HepG2 (cell line): ENCODE results near the gene ACRBP. TPM values are rescaled to one million over a fixed set of nuclear protein-coding genes. Genes with fewer than 3 reads are reported as not detected.

ENCODE experiments used
- ATAC-seq: fragments of 200-7000 bp; cut with Tn5 transposase; 3 replicates; pipeline ENCODE4 v1.9.1; 2020; ENCODE audit warnings: mild to moderate bottlenecking, moderate library complexity
- BruUV-seq: library from RNA; stranded (reverse); fragments of 400-500 nt; replicated peaks from 2 replicates; lab custom pipeline; 2021; lab: Mats Ljungman, UMichigan
- CTCF ChIA-PET: fragments of 300-600 bp; formaldehyde crosslinking; extraction: SDS; loops from one replicate; lab custom pipeline; 2021; ENCODE audit warnings: low total read pairs, inconsistent platforms, low intra/inter-chr PET ratio; lab: Yijun Ruan, JAX
- POLR2A ChIA-PET: fragments of 350-600 bp; sonication (Branson Sonifier 250); formaldehyde crosslinking; loops from one replicate; lab custom pipeline; 2020; ENCODE audit warnings: antibody characterized with exemption, inconsistent platforms; lab: Yijun Ruan, JAX
- DNase-seq: peaks from one replicate; pipeline ENCODE4 v3.0.0-alpha.2; 2015; ENCODE audit warnings: low spot score
- FAIRE-seq: peaks from 3 replicates; lab custom pipeline; 2011; peaks lifted over from hg19 to GRCh38; lab: Jason Lieb, UNC
- H2AFZ ChIP-seq: one replicate; pipeline ENCODE4 v1.6.1; 2011; ENCODE audit warnings: low read length, inconsistent platforms
- H3K27ac ChIP-seq: fragments of 300-600 bp; 3 replicates; pipeline ENCODE4 v1.8.0; 2011; ENCODE audit warnings: mixed run types, mild to moderate bottlenecking, mixed read lengths, low read length, inconsistent platforms; ENCODE audit not compliant: insufficient read depth; ENCODE audit errors: extremely low read length
- H3K27me3 ChIP-seq, 2 experiments: fragments of 200-600 bp in 1 of 2; 2 replicates in 1 of 2; 3 replicates in 1 of 2; pipeline versions ENCODE4 v1.6.0 to v1.8.0; 2011; ENCODE audit warnings: low read length in 2 of 2, mild to moderate bottlenecking in 2 of 2, moderate library complexity in 2 of 2, inconsistent platforms in 1 of 2; ENCODE audit not compliant: insufficient read depth in 2 of 2, control insufficient read depth in 1 of 2
- H3K36me3 ChIP-seq, 2 experiments: fragments of 200-600 bp in 1 of 2; replicated peaks in 1 of 2; 2 replicates in 1 of 2; 3 replicates in 1 of 2; pipeline versions ENCODE4 v1.5.1 to v1.8.0; 2011; ENCODE audit warnings: low read length in 2 of 2, inconsistent platforms in 1 of 2; ENCODE audit not compliant: insufficient read depth in 2 of 2, control insufficient read depth in 1 of 2
- H3K4me1 ChIP-seq: 2 replicates; pipeline ENCODE4 v1.5.1; 2012; ENCODE audit warnings: low read length, inconsistent platforms; ENCODE audit not compliant: insufficient read depth
- H3K4me2 ChIP-seq: 2 replicates; pipeline ENCODE4 v1.6.0; 2011; ENCODE audit warnings: low read depth, low read length, inconsistent platforms
- H3K4me3 ChIP-seq, 3 experiments: fragments of 200-600 bp in 1 of 3; sonication (generic), shearing (Covaris generic) in 1 of 3; replicated peaks in 1 of 3; 2 replicates each; pipeline ENCODE4 v1.5.1; 2011 to 2016; ENCODE audit warnings: low read length in 3 of 3, inconsistent platforms in 2 of 3, low read depth in 2 of 3, mild to moderate bottlenecking in 2 of 3, control low read depth in 1 of 3, mixed read lengths in 1 of 3; ENCODE audit not compliant: insufficient read depth in 1 of 3
- H3K79me2 ChIP-seq: one replicate; pipeline ENCODE4 v1.6.1; 2011; ENCODE audit warnings: low read length, inconsistent platforms; ENCODE audit not compliant: insufficient read depth
- H3K9ac ChIP-seq: 2 replicates; pipeline ENCODE4 v1.6.0; 2011; ENCODE audit warnings: mild to moderate bottlenecking, low read depth, low read length, inconsistent platforms; ENCODE audit not compliant: insufficient read depth
- H3K9me3 ChIP-seq: 2 replicates; pipeline ENCODE4 v1.5.1; 2012; ENCODE audit warnings: mild to moderate bottlenecking, low read length
- H4K20me1 ChIP-seq: 2 replicates; pipeline ENCODE4 v1.6.0; 2011; ENCODE audit warnings: inconsistent platforms, mild to moderate bottlenecking, low read length, moderate library complexity; ENCODE audit not compliant: insufficient read depth
- ARNT2 ChIP-seq: sonication (generic); formaldehyde crosslinking; IDR thresholded peaks from 2 replicates; pipeline ENCODE4 v1.8.0; 2022; ENCODE audit warnings: mild to moderate bottlenecking, low read depth, missing genetic modification reagents, moderate library complexity
- CAMTA2 ChIP-seq: sonication (generic); formaldehyde crosslinking; IDR thresholded peaks from 2 replicates; pipeline ENCODE4 v1.4.0; 2020; ENCODE audit warnings: mild to moderate bottlenecking, missing genetic modification reagents, borderline replicate concordance
- FOXA3 ChIP-seq: IDR thresholded peaks from 2 replicates; pipeline ENCODE4 v1.6.1; 2016; ENCODE audit warnings: missing genetic modification reagents, missing compliant biosample characterization
- FOXK2 ChIP-seq: fragments of 450-650 bp; IDR thresholded peaks from 2 replicates; pipeline ENCODE4 v1.6.1; 2016
- HDAC2 ChIP-seq: sonication (generic); formaldehyde crosslinking; IDR thresholded peaks from 2 replicates; pipeline ENCODE4 v1.4.0; 2020; ENCODE audit warnings: missing genetic modification reagents
- HNRNPLL ChIP-seq: fragments of 200-400 bp; formaldehyde crosslinking; IDR thresholded peaks from 2 replicates; pipeline ENCODE4 v1.6.1; 2017; ENCODE audit warnings: mild to moderate bottlenecking, low read depth, low read length; ENCODE audit not compliant: poor library complexity, severe bottlenecking
- NFE2L1 ChIP-seq: sonication (generic); formaldehyde crosslinking; IDR thresholded peaks from 2 replicates; pipeline ENCODE4 v1.4.0; 2020; ENCODE audit warnings: missing genetic modification reagents, mild to moderate bottlenecking, borderline replicate concordance
- PITX1 ChIP-seq: sonication (generic); formaldehyde crosslinking; IDR thresholded peaks from 2 replicates; pipeline ENCODE4 v1.5.1; 2020; ENCODE audit warnings: mild to moderate bottlenecking, missing genetic modification reagents
- RBFOX2 ChIP-seq: fragments of 200-400 bp; formaldehyde crosslinking; IDR thresholded peaks from 2 replicates; pipeline ENCODE4 v1.6.1; 2017; ENCODE audit warnings: low read depth, mild to moderate bottlenecking, low read length
- SOX6 ChIP-seq, 2 experiments: fragments of 450-650 bp in 1 of 2; sonication (generic) in 1 of 2; formaldehyde crosslinking in 1 of 2; IDR thresholded peaks; 2 replicates each; pipeline versions ENCODE4 v1.4.0 to v1.6.1; 2017 to 2020; ENCODE audit warnings: antibody characterized with exemption in 1 of 2, mild to moderate bottlenecking in 1 of 2, missing genetic modification reagents in 1 of 2
- SP5 ChIP-seq: IDR thresholded peaks from 2 replicates; pipeline ENCODE4 v1.6.1; 2016; ENCODE audit warnings: low read depth, borderline replicate concordance
- TAF1 ChIP-seq: sonication (generic); formaldehyde crosslinking; IDR thresholded peaks from 2 replicates; pipeline ENCODE4 v1.4.0; 2020; ENCODE audit warnings: missing genetic modification reagents
- ZNF205 ChIP-seq: IDR thresholded peaks from 2 replicates; pipeline ENCODE4 v1.6.1; 2018; ENCODE audit warnings: missing biosample characterization, missing genetic modification reagents
- WGBS: methylation state at CpG from one replicate; pipeline ENCODE4 v1.1.6; 2017; ENCODE audit warnings: low lambda C conversion rate; 5-methylcytosine and 5-hydroxymethylcytosine counted together
- in situ Hi-C: cut with HindIII; loops from 2 replicates; pipeline ENCODE4 v1.10.0; 2017; ENCODE audit warnings: low pct_unique_long_range_greater_than_20kb; ENCODE audit not compliant: extremely low pct_ligation_motif_present
- intact Hi-C: fragments of 100-400 bp; cut with micrococcal nuclease; formaldehyde crosslinking; loops from one replicate; pipeline ENCODE4 v1.10.0; 2022; ENCODE audit not compliant: unreplicated experiment
- polyA plus RNA-seq, 8 experiments: library from polyadenylated mRNA; depleted of rRNA in 3 of 8; stranded (reverse) in 7 of 8; unstranded in 1 of 8; fragments of >200 nt; fragmentation: Illumina TruSeq in 4 of 8; extraction: Trizol in 4 of 8; gene quantifications; 2 replicates each; pipeline versions ENCODE4 v1.2.1 to v1.2.3, GENCODE V29; 2011 to 2016; ENCODE audit warnings: low read depth in 4 of 8, missing spikeins in 1 of 8, mixed read lengths in 1 of 8; ENCODE audit not compliant: insufficient read depth in 1 of 8
- total RNA-seq, 5 experiments: library from RNA; depleted of rRNA; stranded (reverse); fragments of >200 nt; fragmentation: Illumina TruSeq; extraction: Trizol; gene quantifications; 2 replicates each; pipeline ENCODE4 v1.2.3, GENCODE V29; 2016; ENCODE audit warnings: low read depth in 1 of 5
- TF ChIP-seq, protein P1 (sequence below): sonication (generic); formaldehyde crosslinking; IDR thresholded peaks from 2 replicates; pipeline ENCODE4 v1.4.0; 2020; ENCODE audit warnings: mild to moderate bottlenecking, missing genetic modification reagents
- TF ChIP-seq, protein P2 (sequence below): IDR thresholded peaks from 2 replicates; pipeline ENCODE4 v1.6.1; 2016; ENCODE audit warnings: missing compliant biosample characterization, missing genetic modification reagents, borderline replicate concordance
- TF ChIP-seq, protein P3 (sequence below): sonication (generic); formaldehyde crosslinking; IDR thresholded peaks from 2 replicates; pipeline ENCODE4 v1.5.0; 2020; ENCODE audit warnings: missing genetic modification reagents
- TF ChIP-seq, protein P4 (sequence below): sonication (generic); formaldehyde crosslinking; IDR thresholded peaks from 2 replicates; pipeline ENCODE4 v1.9.0; 2022; ENCODE audit warnings: low read depth, missing genetic modification reagents

Gene ACRBP
- total and polyA plus RNA-seq, 2 of the 13 experiments (the other 11 are each of a cell fraction or from before 2014, with no cell fraction given): 0.46 TPM; not detected in 1

DNA sequence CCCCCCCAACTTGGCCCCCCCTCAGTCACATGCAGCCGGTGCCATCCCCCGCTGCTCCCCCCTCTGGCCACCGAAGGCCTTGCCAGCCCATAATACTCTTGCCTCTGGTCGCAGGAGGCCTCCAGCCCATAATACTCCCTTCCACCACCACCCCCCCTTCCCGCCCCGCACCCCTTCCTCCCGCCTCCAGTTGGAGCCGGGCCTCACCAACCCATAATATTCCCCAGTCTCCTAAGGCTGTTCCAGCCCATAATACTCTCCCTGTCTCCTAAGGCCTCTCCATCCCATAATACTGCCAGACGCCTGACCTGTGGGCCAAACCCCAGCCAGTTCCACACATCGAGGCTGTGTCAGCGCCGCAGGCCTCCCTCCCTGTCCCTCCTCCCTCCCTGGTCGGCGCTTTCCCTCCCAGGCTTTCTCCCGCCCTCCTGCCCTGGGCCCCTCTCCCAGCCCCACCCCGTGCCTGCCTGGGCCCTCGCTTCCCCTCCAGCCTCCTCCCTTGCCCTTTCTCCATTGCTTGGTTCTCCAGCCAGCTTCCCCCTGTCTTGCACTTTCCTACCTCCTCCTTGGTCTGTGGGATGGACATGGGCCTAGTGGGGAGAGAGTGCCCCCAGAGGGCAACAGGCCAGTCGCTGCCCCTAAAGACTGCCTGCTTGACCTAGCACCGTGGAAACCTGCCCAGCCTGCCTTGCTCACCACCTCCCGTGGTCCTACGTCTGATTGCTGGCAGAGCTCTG, 33.3 kb downstream of the ACRBP start:
- Histone ChIP-seq H3K4me2 (peak overlapping the region; percentile 100), H3K27ac (peak overlapping the region; percentile 74), H3K4me3 (peak overlapping the region; percentile 11 to 70 (median 41); a peak in 5 of 6 replicates), H3K27me3 (no peaks in the 10 kb centered on the region), H4K20me1 (no peaks in the 10 kb centered on the region), H3K79me2 (no peaks in the 10 kb centered on the region), H3K9ac (peak overlapping the region; percentile 57), H3K4me1 (peaks cover 41% of the 10 kb centered on the region), H3K9me3 (no peaks in the 10 kb centered on the region), H3K36me3 (no peaks in the 10 kb centered on the region), H2AFZ (no peak overlapping the region)
- FAIRE-seq (peak; percentile 85), DNase-seq (peak; percentile 97), ATAC-seq (peak; percentile 88)
- in situ Hi-C loops (no loop called here), intact Hi-C loops (loop anchor here (10.0 kb wide), 1 partner anchor 211 kb away; the partner anchor contains the start of genes GPR162 and P3H3)
- under 1% methylated on average over 21 of the region's 21 CpGs for WGBS
- ChIA-PET POLR2A (interaction anchor here (0.7 to 3.0 kb wide), 23 partner anchors 10 to 447 kb away, joined by 3 to 30 read pairs (median 4); partner anchors contain the start of genes C1S, CDCA3, COPS7A and GAPDH), CTCF (interaction anchor here (1.1 kb wide), 2 partner anchors 45 to 84 kb away, joined by 3 read pairs; partner anchors contain the start of gene NOP2)
- BruUV-seq: no TSS peak
- TF ChIP-seq NFE2L1 (CRISPR knock-in tag) (no peak), FOXK2 (no peak), CAMTA2 (CRISPR knock-in tag) (0 out of 2 replicates have a peak, but pooled peaks have one; percentile 40), ZNF205 (CRISPR knock-in tag) (peak; percentile 42; the same call in 1 of the 2 replicates), FOXA3 (CRISPR knock-in tag) (peak; percentile 29; the same call in 1 of the 2 replicates), ARNT2 (peak; percentile 75), SP5 (CRISPR knock-in tag) (peak; percentile 50), RBFOX2 (peak; percentile 67), TAF1 (peak; percentile 49; the same call in 1 of the 2 replicates), HDAC2 (CRISPR knock-in tag) (peak; percentile 62; the same call in 1 of the 2 replicates), SOX6 (IDR thresholded peaks at IDR 0.05) (no peak), SOX6 (CRISPR knock-in tag; IDR thresholded peaks at IDR 0.05) (peak; percentile 55), PITX1 (CRISPR knock-in tag) (peak; percentile 34; the same call in 1 of the 2 replicates), HNRNPLL (peak; percentile 53)
- TF ChIP-seq, protein P1, sequence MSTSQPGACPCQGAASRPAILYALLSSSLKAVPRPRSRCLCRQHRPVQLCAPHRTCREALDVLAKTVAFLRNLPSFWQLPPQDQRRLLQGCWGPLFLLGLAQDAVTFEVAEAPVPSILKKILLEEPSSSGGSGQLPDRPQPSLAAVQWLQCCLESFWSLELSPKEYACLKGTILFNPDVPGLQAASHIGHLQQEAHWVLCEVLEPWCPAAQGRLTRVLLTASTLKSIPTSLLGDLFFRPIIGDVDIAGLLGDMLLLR (CRISPR knock-in tag): peak; percentile 71; the same call in 1 of the 2 replicates
- TF ChIP-seq, protein P2, sequence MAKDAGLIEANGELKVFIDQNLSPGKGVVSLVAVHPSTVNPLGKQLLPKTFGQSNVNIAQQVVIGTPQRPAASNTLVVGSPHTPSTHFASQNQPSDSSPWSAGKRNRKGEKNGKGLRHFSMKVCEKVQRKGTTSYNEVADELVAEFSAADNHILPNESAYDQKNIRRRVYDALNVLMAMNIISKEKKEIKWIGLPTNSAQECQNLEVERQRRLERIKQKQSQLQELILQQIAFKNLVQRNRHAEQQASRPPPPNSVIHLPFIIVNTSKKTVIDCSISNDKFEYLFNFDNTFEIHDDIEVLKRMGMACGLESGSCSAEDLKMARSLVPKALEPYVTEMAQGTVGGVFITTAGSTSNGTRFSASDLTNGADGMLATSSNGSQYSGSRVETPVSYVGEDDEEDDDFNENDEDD: peak; percentile 79; the same call in 1 of the 2 replicates
- TF ChIP-seq, protein P3, sequence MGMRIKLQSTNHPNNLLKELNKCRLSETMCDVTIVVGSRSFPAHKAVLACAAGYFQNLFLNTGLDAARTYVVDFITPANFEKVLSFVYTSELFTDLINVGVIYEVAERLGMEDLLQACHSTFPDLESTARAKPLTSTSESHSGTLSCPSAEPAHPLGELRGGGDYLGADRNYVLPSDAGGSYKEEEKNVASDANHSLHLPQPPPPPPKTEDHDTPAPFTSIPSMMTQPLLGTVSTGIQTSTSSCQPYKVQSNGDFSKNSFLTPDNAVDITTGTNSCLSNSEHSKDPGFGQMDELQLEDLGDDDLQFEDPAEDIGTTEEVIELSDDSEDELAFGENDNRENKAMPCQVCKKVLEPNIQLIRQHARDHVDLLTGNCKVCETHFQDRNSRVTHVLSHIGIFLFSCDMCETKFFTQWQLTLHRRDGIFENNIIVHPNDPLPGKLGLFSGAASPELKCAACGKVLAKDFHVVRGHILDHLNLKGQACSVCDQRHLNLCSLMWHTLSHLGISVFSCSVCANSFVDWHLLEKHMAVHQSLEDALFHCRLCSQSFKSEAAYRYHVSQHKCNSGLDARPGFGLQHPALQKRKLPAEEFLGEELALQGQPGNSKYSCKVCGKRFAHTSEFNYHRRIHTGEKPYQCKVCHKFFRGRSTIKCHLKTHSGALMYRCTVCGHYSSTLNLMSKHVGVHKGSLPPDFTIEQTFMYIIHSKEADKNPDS (CRISPR knock-in tag): no peak
- TF ChIP-seq, protein P4, sequence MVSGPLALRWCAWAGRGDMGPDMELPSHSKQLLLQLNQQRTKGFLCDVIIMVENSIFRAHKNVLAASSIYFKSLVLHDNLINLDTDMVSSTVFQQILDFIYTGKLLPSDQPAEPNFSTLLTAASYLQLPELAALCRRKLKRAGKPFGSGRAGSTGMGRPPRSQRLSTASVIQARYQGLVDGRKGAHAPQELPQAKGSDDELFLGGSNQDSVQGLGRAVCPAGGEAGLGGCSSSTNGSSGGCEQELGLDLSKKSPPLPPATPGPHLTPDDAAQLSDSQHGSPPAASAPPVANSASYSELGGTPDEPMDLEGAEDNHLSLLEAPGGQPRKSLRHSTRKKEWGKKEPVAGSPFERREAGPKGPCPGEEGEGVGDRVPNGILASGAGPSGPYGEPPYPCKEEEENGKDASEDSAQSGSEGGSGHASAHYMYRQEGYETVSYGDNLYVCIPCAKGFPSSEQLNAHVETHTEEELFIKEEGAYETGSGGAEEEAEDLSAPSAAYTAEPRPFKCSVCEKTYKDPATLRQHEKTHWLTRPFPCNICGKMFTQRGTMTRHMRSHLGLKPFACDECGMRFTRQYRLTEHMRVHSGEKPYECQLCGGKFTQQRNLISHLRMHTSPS (CRISPR knock-in tag): peak; percentile 66; the same call in 1 of the 2 replicates
